H1 (cell line): ENCODE measurements around the gene DPF1. TPM values are rescaled to one million over a fixed set of nuclear protein-coding genes. Genes with fewer than 3 reads are reported as not detected.

Experiments
- CTCF ChIA-PET: fragments of 300-600 bp; sonication (Branson Sonifier 250); formaldehyde crosslinking; loops from one replicate; lab custom pipeline; 2021; ENCODE audit not compliant: partially characterized antibody; lab: Charles Lee
- POLR2A ChIA-PET: fragments of 300-600 bp; sonication (Branson Sonifier 250); formaldehyde crosslinking; loops from one replicate; lab custom pipeline; 2021; ENCODE audit warnings: inconsistent platforms; ENCODE audit not compliant: partially characterized antibody; lab: Charles Lee
- DNase-seq, 2 experiments: peaks; one replicate each; pipeline versions ENCODE4 v3.0.0 to v3.0.0-alpha.2; 2010 to 2022; ENCODE audit warnings: low spot score in 2 of 2, low read depth in 1 of 2, mixed read lengths in 1 of 2
- FAIRE-seq: peaks from 2 replicates; lab custom pipeline; 2011; peaks lifted over from hg19 to GRCh38; lab: Jason Lieb, UNC
- H2AFZ ChIP-seq: 2 replicates; pipeline ENCODE4 v1.8.1; 2012; ENCODE audit warnings: low read length, inconsistent platforms
- H2AK5ac ChIP-seq: 2 replicates; pipeline ENCODE4 v1.6.1; 2013; ENCODE audit warnings: low read depth, low read length
- H2BK120ac ChIP-seq: replicated peaks from 2 replicates; pipeline ENCODE3; 2013; ENCODE audit warnings: low read depth, low read length, inconsistent platforms
- H2BK12ac ChIP-seq: 2 replicates; pipeline ENCODE4 v1.6.1; 2013; ENCODE audit warnings: low read depth, low read length
- H2BK15ac ChIP-seq: 2 replicates; pipeline ENCODE4 v1.6.1; 2013; ENCODE audit warnings: low read length
- H2BK20ac ChIP-seq: 2 replicates; pipeline ENCODE4 v1.6.1; 2013; ENCODE audit warnings: low read length
- H2BK5ac ChIP-seq: 2 replicates; pipeline ENCODE4 v1.6.1; 2013; ENCODE audit warnings: low read depth, low read length
- H3K14ac ChIP-seq: 2 replicates; pipeline ENCODE4 v1.6.1; 2013; ENCODE audit warnings: inconsistent platforms; ENCODE audit not compliant: insufficient read length
- H3K18ac ChIP-seq: 2 replicates; pipeline ENCODE4 v1.6.1; 2013; ENCODE audit warnings: low read length; ENCODE audit errors: extremely low read depth
- H3K23ac ChIP-seq: 2 replicates; pipeline ENCODE4 v1.6.1; 2013; ENCODE audit warnings: inconsistent platforms; ENCODE audit not compliant: insufficient read length
- H3K23me2 ChIP-seq: 2 replicates; pipeline ENCODE4 v1.6.1; 2013; ENCODE audit warnings: low read depth, low read length
- H3K27ac ChIP-seq: 2 replicates; pipeline ENCODE4 v1.6.1; 2011; ENCODE audit warnings: low read depth, low read length, inconsistent platforms
- H3K27me3 ChIP-seq, 4 experiments: replicated peaks in 1 of 4; 1 replicate in 1 of 4; 2 replicates in 3 of 4; pipeline versions ENCODE4 v1.6.1 to v1.8.1; 2011 to 2013; ENCODE audit warnings: low read length in 3 of 4, mild to moderate bottlenecking in 3 of 4, inconsistent platforms in 2 of 4, mixed read lengths in 2 of 4, moderate library complexity in 1 of 4; ENCODE audit not compliant: control insufficient read depth in 3 of 4, insufficient read depth in 3 of 4; ENCODE audit errors: extremely low read depth in 1 of 4
- H3K36me3 ChIP-seq, 4 experiments: 2 replicates each; pipeline versions ENCODE4 v1.6.1 to v1.8.1; 2011 to 2013; ENCODE audit warnings: mild to moderate bottlenecking in 4 of 4, low read length in 3 of 4, moderate library complexity in 2 of 4, control low read depth in 1 of 4, inconsistent platforms in 1 of 4; ENCODE audit not compliant: insufficient read depth in 4 of 4, control insufficient read depth in 2 of 4
- H3K4ac ChIP-seq: replicated peaks from 2 replicates; pipeline ENCODE3; 2013; ENCODE audit warnings: low read length, low read depth, mixed read lengths, inconsistent platforms; ENCODE audit not compliant: insufficient read length
- H3K4me1 ChIP-seq, 4 experiments: replicated peaks in 1 of 4; 1 replicate in 1 of 4; 2 replicates in 3 of 4; pipeline versions ENCODE4 v1.6.1 to v1.8.1; 2011 to 2013; ENCODE audit warnings: low read length in 3 of 4, inconsistent platforms in 2 of 4, mixed read lengths in 1 of 4; ENCODE audit not compliant: insufficient read depth in 4 of 4, control insufficient read depth in 3 of 4
- H3K4me2 ChIP-seq, 2 experiments: 2 replicates each; pipeline versions ENCODE4 v1.6.1 to v1.8.1; 2011 to 2013; ENCODE audit warnings: low read depth in 2 of 2, low read length in 2 of 2, control low read depth in 1 of 2, inconsistent platforms in 1 of 2, mild to moderate bottlenecking in 1 of 2; ENCODE audit not compliant: insufficient read depth in 1 of 2
- H3K4me3 ChIP-seq, 4 experiments: fragments of 200-600, 300-600 bp in 1 of 4; sonication (generic), shearing (Covaris generic), sonication (Bioruptor Twin) in 1 of 4; 2 replicates each; pipeline versions ENCODE4 v1.5.1 to v1.8.1; 2011 to 2016; ENCODE audit warnings: low read length in 4 of 4, low read depth in 3 of 4, control low read depth in 2 of 4, inconsistent platforms in 2 of 4, mild to moderate bottlenecking in 2 of 4, mixed read lengths in 1 of 4, moderate library complexity in 1 of 4; ENCODE audit not compliant: insufficient read depth in 2 of 4; ENCODE audit errors: extremely low read depth in 1 of 4
- H3K56ac ChIP-seq: replicated peaks from 2 replicates; pipeline ENCODE3; 2013; ENCODE audit warnings: low read depth, mild to moderate bottlenecking, mixed read lengths, low read length, inconsistent platforms; ENCODE audit not compliant: insufficient read length
- H3K79me1 ChIP-seq: 2 replicates; pipeline ENCODE4 v1.6.1; 2013; ENCODE audit warnings: low read depth, low read length, control low read depth
- H3K79me2 ChIP-seq, 2 experiments: 2 replicates each; pipeline versions ENCODE4 v1.6.1 to v1.8.1; 2012 to 2013; ENCODE audit warnings: low read length in 2 of 2, mild to moderate bottlenecking in 2 of 2, inconsistent platforms in 1 of 2; ENCODE audit not compliant: insufficient read depth in 2 of 2, control insufficient read depth in 1 of 2
- H3K9ac ChIP-seq, 4 experiments: replicated peaks in 1 of 4; 1 replicate in 1 of 4; 2 replicates in 3 of 4; pipeline versions ENCODE4 v1.6.1 to v1.8.1; 2011 to 2013; ENCODE audit warnings: low read depth in 3 of 4, low read length in 3 of 4, control low read depth in 2 of 4, mild to moderate bottlenecking in 2 of 4, moderate library complexity in 2 of 4, inconsistent platforms in 1 of 4; ENCODE audit errors: extremely low read depth in 1 of 4
- H3K9me3 ChIP-seq, 2 experiments: 2 replicates each; pipeline versions ENCODE4 v1.6.1 to v1.8.1; 2012 to 2013; ENCODE audit warnings: mild to moderate bottlenecking in 2 of 2, moderate library complexity in 2 of 2, control low read depth in 1 of 2, inconsistent platforms in 1 of 2, low read depth in 1 of 2, low read length in 1 of 2, mixed read lengths in 1 of 2; ENCODE audit not compliant: insufficient read depth in 2 of 2
- H4K20me1 ChIP-seq, 2 experiments: replicated peaks in 1 of 2; 2 replicates each; pipeline versions ENCODE3 to v1.8.1; 2011 to 2013; ENCODE audit warnings: inconsistent platforms in 2 of 2, low read length in 2 of 2, mild to moderate bottlenecking in 1 of 2; ENCODE audit not compliant: insufficient read depth in 2 of 2, control insufficient read depth in 1 of 2
- H4K5ac ChIP-seq: 2 replicates; pipeline ENCODE4 v1.6.1; 2013; ENCODE audit warnings: low read length, low read depth, mixed read lengths, inconsistent platforms; ENCODE audit not compliant: insufficient read length
- H4K8ac ChIP-seq: 2 replicates; pipeline ENCODE4 v1.8.0; 2013; ENCODE audit warnings: mild to moderate bottlenecking, moderate library complexity, low read length, inconsistent platforms; ENCODE audit not compliant: insufficient read depth; ENCODE audit errors: extremely low read depth
- H4K91ac ChIP-seq: replicated peaks from 2 replicates; pipeline ENCODE3; 2013; ENCODE audit warnings: low read length, mixed read lengths, inconsistent platforms; ENCODE audit not compliant: insufficient read length
- TEAD4 ChIP-seq: IDR thresholded peaks from 2 replicates; pipeline ENCODE4 v1.6.1; 2012; ENCODE audit warnings: low read depth, low read length, inconsistent platforms, mixed read lengths
- WGBS, 2 experiments: shearing (Covaris generic) in 1 of 2; methylation state at CpG; one replicate each; pipeline versions ENCODE4 v1.1.6 to v1.1.7; 2013 to 2015; ENCODE audit warnings: low lambda C conversion rate in 2 of 2, mixed read lengths in 2 of 2, inconsistent platforms in 1 of 2, low coverage in 1 of 2, missing lambda C conversion rate in 1 of 2; ENCODE audit not compliant: insufficient replicate concordance in 2 of 2, insufficient coverage in 1 of 2, insufficient read length in 1 of 2; ENCODE audit errors: extremely low coverage in 1 of 2, missing lambda C conversion rate in 1 of 2; 5-methylcytosine and 5-hydroxymethylcytosine counted together
- polyA plus RNA-seq, 7 experiments: library from polyadenylated mRNA; depleted of rRNA in 3 of 7; stranded (reverse) in 5 of 7; unstranded in 2 of 7; fragments of >200 nt in 5 of 7; fragments of 200-250 nt in 2 of 7; gene quantifications; 1 replicate in 5 of 7; 2 replicates in 1 of 7; 4 replicates in 1 of 7; pipeline versions ENCODE4 v1.2.1 to v1.2.3, GENCODE V29; 2011 to 2013; ENCODE audit warnings: missing spikeins in 2 of 7, mixed read lengths in 2 of 7
- total RNA-seq: library from RNA; stranded (reverse); fragmentation: NEBNext Ultra II Directional; extraction: Animal tissue kit (Norgen Biotek cat#: 25700); gene quantifications from 2 replicates; pipeline ENCODE4 v1.2.1, GENCODE V29; 2021

The DPF1 gene
- total and polyA plus RNA-seq, 2 of the 8 experiments (the other 6 are each of a cell fraction or from before 2014, with no cell fraction given), result 12.9 to 15.6 TPM

DNA sequence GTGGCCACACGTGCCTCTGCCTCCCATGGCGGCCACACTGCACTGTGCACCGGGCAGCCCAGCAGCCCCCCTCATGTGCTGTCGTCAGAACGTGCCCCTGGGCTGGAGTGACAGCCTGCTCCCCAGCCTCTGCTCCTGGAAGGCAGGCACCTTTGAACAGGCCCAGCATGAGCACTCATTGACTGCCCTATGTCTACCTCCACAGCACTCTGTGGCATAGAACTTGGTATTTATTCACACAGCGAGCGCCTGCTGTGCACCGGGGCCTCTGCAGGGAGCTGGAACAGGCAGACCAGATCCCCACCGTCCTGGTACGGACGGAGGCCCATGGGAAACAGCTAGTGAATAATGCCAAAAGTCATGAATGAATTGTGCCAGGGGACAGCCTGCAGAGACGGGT, 53.7 kb downstream of the DPF1 start:
- no peak overlapping the region for H2BK120ac ChIP-seq
- no peak overlapping the region for H3K9ac ChIP-seq
- H3K36me3 ChIP-seq, result peaks cover 0 to 2% (median under 1%) of the 10 kb centered on the region in 4 experiments; a peak in 3 of 8 replicates
- no peak overlapping the region for H3K4me2 ChIP-seq
- peak overlapping the region; percentile 13; the same call in 1 of the 2 replicates for H3K18ac ChIP-seq
- no peaks in the 10 kb centered on the region for H3K79me1 ChIP-seq
- no peak overlapping the region for H2BK12ac ChIP-seq
- no peak overlapping the region for H3K23ac ChIP-seq
- TF ChIP-seq TEAD4, result no peak
- H3K14ac ChIP-seq, result no peak overlapping the region
- peak overlapping the region; percentile 15 for H4K5ac ChIP-seq
- H2AFZ ChIP-seq, result no peak overlapping the region
- H4K8ac ChIP-seq, result peak overlapping the region; percentile 74; the same call in 1 of the 2 replicates
- no peak overlapping the region; the same call in 1 of the 2 replicates for H2AK5ac ChIP-seq
- H4K91ac ChIP-seq, result peak overlapping the region; percentile 40
- CTCF ChIA-PET, result interaction anchor here (1.0 to 1.8 kb wide), 2 partner anchors 25 to 268 kb away, joined by 3 read pairs; no protein-coding TSS in a partner anchor
- H2BK20ac ChIP-seq, result no peak overlapping the region
- peaks cover 2 to 10% (median 4%) of the 10 kb centered on the region in 4 experiments for H3K4me1 ChIP-seq
- no peak overlapping the region for H2BK5ac ChIP-seq
- H3K4ac ChIP-seq, result peak overlapping the region; percentile 38
- no peak overlapping the region; the same call in 1 of the 2 replicates for H2BK15ac ChIP-seq
- H3K4me3 ChIP-seq, result no peak overlapping the region
- FAIRE-seq, result no peak
- no peaks in the 10 kb centered on the region for H3K27me3 ChIP-seq
- H3K79me2 ChIP-seq, result no peaks in the 10 kb centered on the region
- H3K9me3 ChIP-seq, result no peaks in the 10 kb centered on the region
- no peaks in the 10 kb centered on the region; the same call in 1 of the 2 replicates for H3K23me2 ChIP-seq
- 0 out of 2 replicates have a peak overlapping the region, but pooled peaks have one; percentile 40 for H3K27ac ChIP-seq
- no peak for DNase-seq
- H3K56ac ChIP-seq, result no peak overlapping the region
- H4K20me1 ChIP-seq, result no peaks in the 10 kb centered on the region
- 95% methylated on average over 12 of the region's 12 CpGs; no CpG with 5 or more reads in 1 of the 2 experiments for WGBS, 2 experiments
- POLR2A ChIA-PET, result interaction anchor here (0.7 kb wide), 1 partner anchor 11 kb away, joined by 3 read pairs; no protein-coding TSS in a partner anchor
